ENCODE data around the gene OR51G2. TPM values are rescaled to one million over a fixed set of nuclear protein-coding genes. Genes with fewer than 3 reads are reported as not detected.
"Not testable (repeated sequence)": the region's sequence is repeated elsewhere in the genome, so short reads cannot be mapped to it uniquely, and the experiment has no call there.

The OR51G2 gene
- total and polyA plus RNA-seq, 2 donors from 2014 or later: not detected

GRCh38 chr11:4957396-4957795, 38.2 kb upstream of the OR51G2 start:
- intact Hi-C loops (cut with DNase I): no loop called here
- H3K4me3 ChIP-seq (ENCODE audit: low read length in 3 of 3): no peak overlapping the region
- no peaks in the 10 kb centered on the region for H3K4me1 ChIP-seq (ENCODE audit: control insufficient read depth in 2 of 3, insufficient read depth in 2 of 3, low read depth in 1 of 3, low read length in 3 of 3)
- H3K27me3 ChIP-seq (ENCODE audit: control insufficient read depth, insufficient read depth, low read length): no peaks in the 10 kb centered on the region
- H3K9me3 ChIP-seq (ENCODE audit: control insufficient read depth in 2 of 3, insufficient read depth in 1 of 3, low read length in 3 of 3): no peaks in the 10 kb centered on the region
- no peak for TF ChIP-seq CTCF (IDR thresholded peaks at IDR 0.05; ENCODE audit: borderline replicate concordance, extremely low read depth, insufficient read depth)
- H3K27ac ChIP-seq (ENCODE audit: low read depth in 2 of 2, low read length in 2 of 2): no peak overlapping the region
- no peak overlapping the region for H3K9ac ChIP-seq (ENCODE audit: low read length in 3 of 3)
- no peak for DNase-seq
- FAIRE-seq: no peak
- H3K36me3 ChIP-seq (ENCODE audit: control insufficient read depth in 2 of 3, insufficient read depth in 3 of 3, low read length in 3 of 3): no peaks in the 10 kb centered on the region

- H3K4me1 ChIP-seq (ENCODE audit: control insufficient read depth in 2 of 3, insufficient read depth in 2 of 3, low read depth in 1 of 3, low read length in 3 of 3); H3K36me3 ChIP-seq (ENCODE audit: control insufficient read depth in 2 of 3, insufficient read depth in 3 of 3, low read length in 3 of 3); DNase-seq; FAIRE-seq; H3K9me3 ChIP-seq (ENCODE audit: control insufficient read depth in 2 of 3, insufficient read depth in 1 of 3, low read length in 3 of 3); H3K4me3 ChIP-seq (ENCODE audit: low read length in 3 of 3); intact Hi-C loops (cut with DNase I); H3K9ac ChIP-seq (ENCODE audit: low read length in 3 of 3); H3K27ac ChIP-seq (ENCODE audit: low read depth in 2 of 2, low read length in 2 of 2); H3K27me3 ChIP-seq (ENCODE audit: control insufficient read depth, insufficient read depth, low read length): not testable (repeated sequence)
Measured at GRCh38 chr11:4955613-4956012, 36.5 kb upstream of the OR51G2 start, which contains the start of gene OR51A2. TSS of gene OR51A2 (minus strand) at chr11:4955713. CDS start at chr11:4955713, 0 bp downstream.

GRCh38 chr11:4947505-4947904, 28.4 kb upstream of the OR51G2 start, which contains the start of gene OR51A4:
TSS of gene OR51A4 (minus strand) at chr11:4947605. CDS start at chr11:4947100, 505 bp downstream.
- intact Hi-C loops (cut with DNase I): no loop called here
- Histone ChIP-seq H3K27ac (ENCODE audit: low read depth in 2 of 2, low read length in 2 of 2) (no peak within 1 kb of the TSS), H3K9me3 (ENCODE audit: control insufficient read depth in 2 of 3, insufficient read depth in 1 of 3, low read length in 3 of 3) (no peaks in the 10 kb centered on the region), H3K4me1 (ENCODE audit: control insufficient read depth in 2 of 3, insufficient read depth in 2 of 3, low read depth in 1 of 3, low read length in 3 of 3) (no peaks in the 10 kb centered on the region), H3K4me3 (ENCODE audit: low read length in 3 of 3) (no peak within 1 kb of the TSS), H3K9ac (ENCODE audit: low read length in 3 of 3) (no peak within 1 kb of the TSS), H3K36me3 (ENCODE audit: control insufficient read depth in 2 of 3, insufficient read depth in 3 of 3, low read length in 3 of 3) (no peaks in the 10 kb centered on the region), H3K27me3 (ENCODE audit: control insufficient read depth, insufficient read depth, low read length) (no peaks in the 10 kb centered on the region)
- no peak for FAIRE-seq
- no peak for TF ChIP-seq CTCF (IDR thresholded peaks at IDR 0.05; ENCODE audit: borderline replicate concordance, extremely low read depth, insufficient read depth)
- DNase-seq: no peak

- Histone ChIP-seq H3K4me3 (ENCODE audit: low read length in 3 of 3) (no peak overlapping the region), H3K9me3 (ENCODE audit: control insufficient read depth in 2 of 3, insufficient read depth in 1 of 3, low read length in 3 of 3) (peaks cover 0 to 2% (median 0%) of the 10 kb centered on the region in 3 donors), H3K9ac (ENCODE audit: low read length in 3 of 3) (no peak overlapping the region), H3K27ac (ENCODE audit: low read depth in 2 of 2, low read length in 2 of 2) (no peak overlapping the region), H3K27me3 (ENCODE audit: control insufficient read depth, insufficient read depth, low read length) (no peaks in the 10 kb centered on the region), H3K4me1 (ENCODE audit: control insufficient read depth in 2 of 3, insufficient read depth in 2 of 3, low read depth in 1 of 3, low read length in 3 of 3) (no peaks in the 10 kb centered on the region), H3K36me3 (ENCODE audit: control insufficient read depth in 2 of 3, insufficient read depth in 3 of 3, low read length in 3 of 3) (no peaks in the 10 kb centered on the region)
- no peak for DNase-seq
- no peak for FAIRE-seq
- intact Hi-C loops (cut with DNase I): no loop called here
- TF ChIP-seq CTCF (IDR thresholded peaks at IDR 0.05; ENCODE audit: borderline replicate concordance, extremely low read depth, insufficient read depth): no peak
Measured at GRCh38 chr11:4936745-4937144, 17.6 kb upstream of the OR51G2 start.
